NCI-H82 (cell line): ENCODE measurements around the gene PDGFRB.
A peak's percentile ranks its signal among the peaks of the same experiment; 100 is the strongest.

Source experiments
- DNase-seq: peaks from one replicate; lab custom pipeline; 2025; lab: John Stamatoyannopoulos, UW

Gene PDGFRB

DNA sequence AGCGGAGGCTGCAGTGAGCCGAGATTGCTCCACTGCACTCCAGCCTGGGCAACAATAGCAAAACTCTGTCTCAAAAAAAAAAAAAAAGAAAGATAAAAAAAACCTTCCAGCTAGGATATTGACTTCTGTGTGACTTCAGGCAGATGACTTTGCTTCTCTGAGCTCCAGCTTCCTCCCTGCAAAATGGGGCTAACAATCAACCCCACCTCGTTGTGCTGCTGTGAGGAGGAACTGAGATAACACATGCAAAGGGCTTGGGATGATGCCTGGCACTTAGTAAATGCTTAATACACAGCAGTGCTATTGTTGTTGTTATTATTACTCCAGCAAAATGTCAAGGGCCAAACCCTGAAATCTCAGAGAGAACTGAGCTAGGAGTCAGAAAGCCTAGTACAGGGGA is 7.4 kb upstream of the PDGFRB start:
- DNase-seq: no peak

DNA sequence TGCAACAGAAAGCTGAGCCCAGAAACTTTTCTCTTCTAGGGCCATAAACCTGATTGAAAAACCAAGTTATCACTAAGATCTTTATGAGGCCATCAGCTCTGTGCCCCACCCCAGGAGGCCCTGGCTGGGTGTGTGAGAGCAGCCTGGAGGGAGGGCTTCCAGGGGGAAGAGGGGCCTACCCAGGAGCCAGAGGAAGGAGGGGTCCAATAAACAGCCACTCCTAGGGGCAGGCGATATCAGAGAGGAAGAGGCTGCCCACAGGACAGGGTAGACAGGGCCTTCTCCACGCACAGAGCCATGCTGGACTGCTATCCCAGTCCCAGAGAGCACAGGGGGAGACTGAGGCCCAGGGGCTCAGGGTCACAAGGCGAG is 6.5 kb upstream of the PDGFRB start:
- DNase-seq: no peak

DNA sequence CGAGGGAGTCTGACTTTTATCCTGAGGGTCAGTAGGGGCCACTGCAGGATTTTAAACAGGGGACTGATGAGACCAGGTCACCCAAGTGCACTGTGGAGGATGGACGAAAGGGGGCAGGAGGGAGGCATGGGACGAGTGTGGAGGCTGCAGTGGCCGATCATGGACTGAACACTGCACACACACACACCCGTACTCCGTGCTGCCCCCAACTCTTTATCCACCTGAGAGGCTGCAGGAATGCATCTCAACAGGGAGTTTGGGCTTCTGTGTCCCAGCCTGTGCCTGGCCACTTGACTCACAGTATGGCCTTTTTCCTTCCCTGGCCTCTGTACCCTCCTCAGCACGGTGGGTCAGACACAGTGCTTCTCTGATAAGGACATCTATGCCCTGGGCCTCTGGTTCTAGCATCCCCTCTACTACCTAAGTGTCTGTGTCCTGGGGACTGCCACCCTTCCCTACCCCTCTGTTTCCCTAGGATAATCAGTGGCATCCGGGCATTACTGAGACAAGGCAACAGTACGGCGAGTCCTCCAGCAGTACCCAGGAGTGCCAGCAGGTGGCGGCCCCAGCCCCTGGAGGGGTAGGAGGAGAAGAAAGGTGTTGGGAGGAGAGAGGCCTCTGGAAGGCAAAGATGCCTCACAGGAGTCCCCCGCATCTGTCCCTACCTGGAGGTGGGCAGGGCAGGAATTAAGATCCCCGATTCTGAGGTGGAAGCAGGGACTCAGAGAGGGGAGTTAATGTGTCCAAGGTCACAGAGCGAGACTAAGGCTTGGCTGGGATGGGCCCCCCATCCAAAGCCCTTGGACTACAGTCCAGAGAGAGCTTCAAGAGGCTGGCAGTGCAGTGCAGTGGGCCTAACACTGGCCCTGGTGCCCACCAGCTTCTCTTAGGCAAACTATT is 5.8 kb upstream of the PDGFRB start:
- peak; percentile 84 for DNase-seq

DNA sequence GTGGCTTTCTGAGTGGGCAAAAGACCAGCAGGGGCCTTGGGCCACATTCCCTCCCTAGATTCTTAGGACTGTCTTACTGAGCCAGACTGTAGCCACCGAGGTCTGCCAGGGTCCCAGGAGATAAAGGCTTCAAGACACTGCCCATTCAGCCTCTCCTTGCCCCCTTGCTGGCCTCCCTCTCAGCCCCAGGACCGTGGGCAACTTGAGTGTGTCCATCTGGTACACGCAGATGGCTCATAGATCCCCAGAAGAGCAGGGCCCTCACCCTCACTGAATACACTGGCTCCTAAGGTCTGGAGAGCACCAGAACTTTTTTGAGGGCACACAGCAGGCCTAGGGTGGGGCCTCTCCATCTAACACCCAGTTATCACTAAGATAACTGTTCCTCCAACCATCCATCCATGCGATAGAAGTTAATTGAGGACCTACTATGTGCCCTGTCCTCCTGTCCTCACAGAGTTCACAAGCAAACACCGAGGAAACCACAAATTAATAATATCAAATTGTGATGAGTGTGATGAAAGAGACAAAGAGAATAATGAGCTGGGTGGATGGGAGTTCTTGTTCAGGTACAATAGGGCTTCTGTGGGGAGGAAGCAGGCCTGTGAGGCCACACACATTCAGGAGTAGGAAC is 4.9 kb upstream of the PDGFRB start:
- DNase-seq: no peak

DNA sequence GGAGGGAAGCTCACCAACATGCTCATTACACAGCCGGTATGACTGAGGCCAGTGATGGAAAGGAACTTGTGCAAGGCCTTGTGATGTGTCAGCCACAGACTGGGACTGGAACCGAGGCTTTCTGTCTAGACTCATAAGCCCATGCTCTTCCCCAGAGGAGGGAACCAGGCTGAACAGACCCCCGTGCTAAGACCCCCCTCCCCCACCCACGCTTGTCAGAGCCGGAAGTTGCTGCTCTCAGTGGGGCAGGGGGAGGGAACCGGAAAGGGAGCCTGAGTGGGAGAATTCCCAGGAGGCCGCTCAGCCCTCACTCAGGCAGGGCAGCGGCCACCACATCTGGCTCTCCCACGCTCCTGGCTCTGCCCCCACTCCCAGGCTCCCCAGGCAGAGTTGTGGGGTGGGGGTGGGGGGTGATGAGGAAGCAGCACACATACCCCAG is 4.1 kb upstream of the PDGFRB start:
- peak; percentile 25 for DNase-seq

DNA sequence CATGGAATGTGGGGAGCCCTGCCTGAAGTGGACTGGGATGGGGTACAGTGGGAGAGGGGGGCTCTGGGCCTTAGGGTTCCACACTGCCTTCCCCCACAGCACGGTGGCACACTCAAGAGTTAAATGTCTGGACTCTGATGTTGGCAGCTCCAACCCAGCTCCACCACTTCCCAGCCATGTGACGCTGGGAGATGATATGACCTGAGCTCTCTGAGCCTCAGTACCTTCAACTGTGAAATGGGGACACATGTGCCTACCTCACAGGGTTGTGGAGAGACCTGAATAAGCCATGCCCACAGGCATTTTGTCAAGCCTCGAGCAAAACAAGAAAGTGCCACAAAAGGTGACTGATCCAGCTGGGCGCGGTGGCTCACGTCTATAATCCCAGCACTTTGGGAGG is 3.4 kb upstream of the PDGFRB start:
- DNase-seq: no peak

DNA sequence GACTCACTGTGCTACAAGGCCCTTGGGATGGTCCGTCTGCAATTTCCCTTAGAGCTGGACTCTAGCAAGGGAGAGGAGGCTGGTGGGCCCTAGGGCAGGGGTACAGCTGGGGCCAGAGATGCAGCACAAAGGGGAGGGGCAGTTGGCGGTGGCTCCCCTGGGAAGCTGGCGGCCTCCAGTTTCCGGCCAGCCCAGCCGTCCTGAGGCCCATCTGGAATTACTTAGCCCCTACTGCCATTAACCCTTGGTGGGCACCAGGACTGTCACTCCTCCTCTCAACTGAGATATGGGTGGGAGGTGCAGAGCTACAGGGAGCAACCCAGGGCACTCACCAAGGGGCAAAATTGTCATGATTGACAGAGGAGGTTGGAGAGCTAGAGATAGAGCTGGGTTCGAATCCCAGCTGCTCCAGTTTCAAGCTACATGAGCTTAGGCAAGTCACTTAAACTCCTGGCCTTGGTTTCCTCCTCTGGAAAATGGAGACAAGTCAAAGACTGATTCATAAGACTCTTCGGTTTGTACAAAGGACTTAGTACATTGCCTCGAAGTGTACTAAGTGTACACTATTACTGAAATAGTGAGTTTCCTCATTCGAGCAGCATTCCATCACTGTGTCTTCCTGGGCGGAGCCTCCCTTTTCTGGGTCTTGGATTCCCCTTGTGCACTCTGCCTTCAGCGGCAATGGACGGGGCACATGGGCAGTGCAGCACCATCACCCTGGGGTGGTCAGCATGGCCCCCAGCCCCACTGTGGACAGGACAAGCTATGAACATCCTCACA is 2.7 kb upstream of the PDGFRB start:
- no peak for DNase-seq

DNA sequence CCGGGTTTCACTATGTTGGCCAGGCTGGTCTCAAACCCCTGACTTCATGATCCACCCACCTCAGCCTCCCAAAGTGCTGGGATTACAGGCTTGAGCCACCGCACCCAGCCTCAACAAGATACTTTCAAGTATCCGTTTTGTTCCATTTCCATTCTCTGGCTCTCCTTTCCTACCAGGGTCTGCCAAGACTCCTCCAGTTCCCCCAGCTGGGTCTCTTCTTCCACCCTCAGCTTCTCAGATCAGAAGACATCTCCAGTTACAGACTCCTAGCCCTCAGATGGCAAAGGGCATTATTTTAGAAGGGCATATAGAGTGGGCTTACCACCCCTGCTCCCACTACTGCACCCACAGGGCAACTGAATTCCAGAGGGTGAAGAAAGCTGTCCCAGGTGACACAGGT is 1.5 kb upstream of the PDGFRB start:
- no peak for DNase-seq

DNA sequence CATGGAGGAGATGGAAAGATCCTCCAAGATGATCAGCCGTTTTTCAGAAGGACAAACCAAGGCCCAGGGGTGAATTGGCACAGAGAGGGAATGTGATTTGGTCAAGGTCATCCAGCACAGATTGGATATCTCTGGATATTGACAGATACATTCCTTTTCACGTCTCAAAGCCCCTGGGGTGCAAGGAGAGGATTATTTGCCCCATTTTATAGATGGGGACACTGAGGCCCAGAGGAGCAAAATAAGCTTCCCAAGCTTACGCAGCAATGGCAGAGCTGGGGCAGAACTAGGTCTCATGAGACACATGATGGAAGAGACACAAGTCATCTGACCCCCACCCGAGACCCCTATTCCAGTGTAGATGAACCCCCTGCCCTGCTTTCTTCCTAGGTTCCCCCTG is 895 bp upstream of the PDGFRB start:
- DNase-seq: no peak

DNA sequence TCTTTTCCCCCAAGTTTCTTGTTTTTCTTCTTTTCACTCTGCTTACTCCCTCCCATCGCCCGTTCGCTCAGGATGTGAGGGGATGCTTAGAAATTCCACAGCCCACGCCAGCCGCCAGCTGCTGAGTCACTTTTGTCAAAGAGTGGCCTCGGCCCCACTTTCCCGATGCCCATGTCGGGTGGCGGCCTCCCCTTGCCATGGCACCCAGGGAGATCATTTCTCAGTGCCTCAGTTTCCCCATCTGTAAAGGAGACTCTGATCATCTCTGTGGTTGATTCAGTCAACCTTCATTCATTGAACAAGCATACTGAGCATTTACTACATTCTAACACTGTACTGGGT is 353 bp upstream of the PDGFRB start:
- no peak for DNase-seq

DNA sequence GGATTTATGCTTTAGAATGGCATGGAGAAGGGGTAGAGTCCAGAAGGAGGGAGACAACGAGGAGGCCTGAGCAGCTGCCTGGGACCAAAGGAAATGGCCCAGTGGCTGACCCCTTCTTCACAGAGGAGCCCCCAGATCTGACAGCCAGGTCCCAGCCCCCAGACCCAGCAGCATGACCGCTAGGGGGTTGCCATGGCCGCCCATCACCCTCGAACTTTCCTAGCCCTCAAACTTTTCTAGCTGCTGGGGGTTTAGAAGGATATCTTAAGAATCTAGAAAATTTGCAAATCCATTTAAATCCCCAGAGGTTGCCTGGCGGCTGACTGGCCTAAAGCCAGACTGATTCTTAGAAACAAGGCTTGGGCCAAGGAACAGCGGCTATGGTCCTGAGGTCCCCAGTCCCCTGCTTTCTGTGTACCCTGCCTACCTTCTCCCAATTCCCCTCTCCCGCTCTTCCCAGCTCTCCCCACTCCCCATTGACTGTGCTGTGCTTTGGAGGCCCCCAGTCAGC is 972 bp downstream of the PDGFRB start:
- DNase-seq: peak; percentile 18

DNA sequence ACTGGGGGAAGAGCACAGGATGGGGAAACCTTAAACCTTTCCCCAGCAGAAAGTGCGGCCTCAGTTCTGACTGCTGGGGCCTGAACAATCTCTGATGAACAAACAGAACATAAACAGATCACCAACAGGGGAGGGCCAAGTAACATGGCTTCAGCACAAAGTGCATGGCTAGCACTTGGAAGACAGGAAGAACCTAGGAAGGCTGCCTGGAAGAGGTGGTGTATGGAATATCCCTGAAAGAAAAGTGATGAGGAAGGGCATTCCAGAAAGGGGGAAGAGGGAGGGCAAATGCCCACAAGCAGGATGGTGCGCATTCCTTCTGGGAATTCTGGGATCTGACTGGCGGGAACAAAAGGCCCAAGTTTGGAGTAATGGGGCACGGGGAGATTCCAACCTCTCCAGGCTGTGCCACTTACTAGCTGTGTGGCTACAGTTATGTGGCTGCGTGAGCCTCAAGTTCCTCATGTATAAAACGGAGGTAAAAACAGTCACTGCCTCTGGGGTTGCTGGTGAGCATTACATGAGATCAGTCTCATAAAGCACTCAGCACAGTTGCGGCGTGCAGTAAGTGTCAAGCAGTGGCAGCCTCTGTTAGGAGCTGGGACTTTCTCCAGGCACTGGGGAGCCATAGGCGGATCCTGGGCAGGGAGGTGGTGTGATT is 1.6 kb downstream of the PDGFRB start:
- no peak for DNase-seq

DNA sequence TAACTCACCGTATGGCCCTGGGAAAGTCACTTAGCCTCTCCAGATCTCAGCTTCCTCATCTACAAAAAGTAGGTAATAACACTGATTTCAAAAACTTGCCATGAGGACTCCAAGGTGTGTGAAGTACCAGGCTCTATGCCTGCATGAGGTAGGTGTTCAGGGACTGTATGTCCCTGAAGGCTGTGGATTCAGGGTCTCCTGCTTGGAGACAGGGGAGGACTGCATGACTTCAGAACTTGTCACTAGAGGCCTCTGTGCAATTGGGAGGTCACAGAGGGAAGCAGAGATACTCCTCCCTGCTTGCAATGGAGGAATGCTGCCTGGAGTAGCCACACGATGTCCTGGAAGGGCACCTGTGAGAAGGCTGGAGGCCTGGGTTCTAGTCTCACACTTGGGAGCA is 2.2 kb downstream of the PDGFRB start:
- DNase-seq: no peak

DNA sequence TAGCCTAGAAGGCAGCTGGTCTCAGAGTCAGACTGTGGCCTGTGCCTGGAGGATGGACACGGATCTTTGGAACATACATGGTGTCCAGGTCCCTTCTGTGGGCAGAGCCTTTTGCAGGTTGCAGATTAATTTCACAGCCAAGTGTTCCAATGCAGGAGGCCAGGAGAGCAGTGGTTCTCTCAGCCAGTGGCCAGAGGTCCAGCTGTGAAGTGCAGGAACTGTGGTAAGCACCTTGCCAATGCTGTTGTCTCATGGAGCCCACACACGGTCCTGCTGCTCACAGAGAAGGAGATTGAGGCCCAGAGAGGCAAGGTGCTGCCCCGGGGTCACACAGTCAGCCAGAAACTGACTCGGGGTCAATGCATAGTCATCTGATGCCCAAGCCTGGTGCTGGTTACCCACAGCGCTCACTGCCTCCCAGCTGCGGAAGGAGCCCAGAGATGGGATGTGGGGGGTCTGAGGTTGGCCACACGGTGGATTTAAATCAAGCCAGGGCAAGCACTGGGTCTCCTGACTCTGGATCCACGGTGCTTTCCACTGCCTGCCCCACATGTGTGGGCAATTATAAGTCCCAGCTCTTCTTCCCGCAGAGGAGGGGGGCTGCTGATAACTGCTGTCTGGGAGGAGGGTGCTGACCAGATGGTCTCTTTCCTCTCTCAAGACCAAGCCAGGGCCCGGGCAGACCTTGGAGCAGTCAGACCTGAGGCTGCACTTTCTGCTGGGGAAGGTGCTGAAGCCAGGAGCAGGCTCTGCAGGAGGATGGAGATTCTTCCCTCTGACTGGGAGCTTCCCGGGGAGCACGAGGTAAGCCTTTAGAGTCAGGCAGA is 2.8 kb downstream of the PDGFRB start:
- DNase-seq: peak; percentile 56

DNA sequence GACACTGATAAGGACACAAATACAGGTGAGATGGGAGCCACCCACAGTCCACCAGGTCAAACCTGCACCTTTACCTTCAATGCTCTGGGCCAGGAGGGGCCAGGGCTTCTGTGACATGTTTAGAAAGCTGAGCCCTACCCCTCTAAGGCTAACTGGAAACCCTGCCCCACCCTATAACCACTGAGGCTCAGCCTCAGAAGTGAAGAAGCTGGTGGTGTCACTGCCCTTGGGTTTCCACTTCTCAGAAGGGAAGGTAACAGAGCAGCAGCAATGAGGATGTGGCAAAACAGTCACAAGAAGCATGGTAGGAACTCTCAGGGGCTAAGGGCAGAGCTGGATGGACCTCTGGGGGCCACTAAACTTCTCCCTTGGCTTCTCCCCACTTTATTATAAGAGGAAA is 6.0 kb downstream of the PDGFRB start:
- DNase-seq: no peak

DNA sequence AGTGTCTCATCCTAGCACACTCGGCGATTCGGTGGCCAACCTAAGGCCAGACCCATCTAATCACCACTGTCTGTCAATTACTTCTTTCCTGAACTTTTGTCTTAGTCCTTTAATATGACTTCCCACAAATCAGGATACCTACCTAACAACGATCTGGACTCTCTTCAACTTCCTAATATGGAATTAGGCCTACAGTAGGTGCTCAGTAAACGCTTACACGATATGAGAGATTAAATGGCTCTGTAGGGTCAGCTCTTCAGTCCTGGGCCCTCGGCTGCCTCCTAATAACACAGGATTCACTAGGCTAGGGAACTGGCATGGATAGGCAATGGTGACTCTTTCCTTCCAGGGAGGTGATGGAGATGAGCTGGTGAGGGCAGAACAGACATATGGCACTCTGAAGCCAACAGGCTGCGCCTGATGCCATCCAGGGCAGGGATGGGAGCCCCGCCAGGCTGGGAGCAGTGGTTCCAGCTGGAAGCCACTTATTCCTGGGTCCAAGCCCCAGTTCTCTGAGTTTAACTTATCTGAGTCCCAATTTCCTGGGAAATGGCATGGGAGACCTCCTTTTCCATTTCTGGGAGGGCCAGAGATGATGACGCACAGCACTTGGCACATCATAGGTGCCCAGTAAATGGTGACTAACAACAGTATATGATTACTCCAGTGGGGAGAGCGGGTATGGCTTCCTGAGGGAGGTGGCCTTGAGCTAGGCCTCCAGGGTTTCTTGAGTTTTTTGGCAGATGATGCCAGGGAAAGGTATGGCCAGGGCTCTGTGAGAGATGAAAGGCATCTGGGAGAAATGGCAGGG is 7.3 kb downstream of the PDGFRB start:
- DNase-seq: no peak

DNA sequence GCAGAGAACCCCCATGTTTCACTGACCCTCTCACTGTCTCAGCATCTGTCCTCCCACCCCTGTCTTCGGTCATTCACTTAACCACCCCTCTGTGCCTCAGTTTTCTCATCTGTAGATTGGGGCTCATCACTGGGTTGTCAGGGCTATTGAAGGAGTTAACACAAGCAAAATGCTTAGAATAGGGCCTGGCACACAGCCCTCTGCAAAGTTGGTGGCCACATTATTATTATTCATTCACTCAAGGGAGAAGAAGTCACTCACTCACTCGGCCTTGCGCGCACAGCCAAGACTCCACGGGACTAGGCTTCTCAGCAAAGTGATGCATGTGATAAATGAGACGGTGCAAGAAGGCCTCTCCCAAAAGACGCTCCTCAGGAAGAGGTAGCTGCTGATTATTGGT is 8.0 kb downstream of the PDGFRB start:
- DNase-seq: no peak

DNA sequence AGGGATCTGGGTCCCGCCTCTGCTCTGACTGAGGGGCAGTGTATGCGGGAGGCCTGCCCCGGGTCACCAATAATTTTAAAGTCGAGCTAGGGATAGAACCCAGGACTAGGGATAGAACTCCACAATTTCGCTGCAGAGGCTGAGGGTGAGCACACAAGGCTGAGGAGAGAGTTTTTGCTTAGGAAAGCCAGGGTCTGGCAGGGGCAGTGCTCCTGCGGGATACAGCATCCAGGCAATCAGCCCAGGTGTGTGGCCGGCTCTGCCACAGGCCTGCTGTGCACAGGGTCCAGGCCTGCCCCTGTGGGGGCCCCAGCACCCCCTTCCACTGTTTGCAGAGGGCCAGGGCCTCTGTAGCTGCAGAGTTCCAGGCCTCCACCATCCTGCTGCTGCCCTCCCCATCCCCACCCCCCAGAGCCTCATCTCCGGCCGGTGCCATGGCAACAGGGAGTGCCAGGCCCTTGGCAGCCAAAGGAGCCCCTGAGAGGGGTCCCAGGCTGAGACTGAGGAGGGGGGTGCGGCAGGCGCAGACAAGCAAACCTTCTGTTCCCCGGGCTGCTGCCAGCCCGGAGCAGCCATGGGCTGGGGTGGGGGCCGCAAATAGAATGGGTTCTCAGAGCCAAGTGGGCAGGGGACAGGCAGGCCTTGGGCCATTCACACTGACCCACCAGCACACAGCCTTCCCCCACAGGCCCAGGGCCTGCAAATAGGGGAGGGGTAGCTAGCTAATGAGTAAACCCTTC is 8.6 kb downstream of the PDGFRB start:
- DNase-seq: no peak

DNA sequence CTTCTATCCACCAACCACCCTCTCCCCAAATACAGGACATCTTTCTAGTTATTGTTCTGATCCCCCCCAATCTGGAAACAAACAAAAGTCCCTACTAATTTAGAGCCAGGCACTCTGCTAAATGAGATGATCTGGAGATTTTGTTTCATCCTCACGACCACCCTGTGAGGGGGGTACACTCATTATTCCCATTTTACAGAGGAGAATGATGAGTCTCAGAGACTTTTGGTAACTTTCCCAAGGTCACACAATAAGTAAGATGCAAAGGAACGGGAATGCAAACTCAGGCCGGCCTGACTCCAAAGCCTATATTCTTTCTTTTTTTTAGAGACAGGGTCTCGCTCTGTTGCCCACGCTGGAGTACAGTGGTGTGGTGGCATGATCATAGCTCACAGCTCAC is 9.4 kb downstream of the PDGFRB start:
- no peak for DNase-seq

DNA sequence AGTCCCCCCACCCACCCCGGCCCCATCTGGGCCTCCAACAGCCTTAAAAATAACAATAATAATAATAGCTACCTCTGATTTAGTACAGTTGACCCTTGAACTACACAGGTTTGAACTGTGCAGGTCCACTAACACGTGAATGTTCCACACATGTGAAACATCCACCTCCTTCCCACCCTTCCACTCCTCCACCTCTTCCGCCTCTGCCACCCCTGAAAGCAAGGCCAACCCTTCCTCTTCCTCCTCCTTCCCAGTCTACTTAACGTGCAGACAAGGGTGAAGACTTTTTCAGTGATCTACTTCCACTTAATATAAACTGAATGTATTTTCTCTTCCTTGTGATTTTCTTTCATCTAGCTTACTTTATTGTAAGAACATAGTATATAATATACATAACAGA is 10.8 kb downstream of the PDGFRB start:
- no peak for DNase-seq
